ENCODE data around the gene RAD9B. TPM values are rescaled to one million over a fixed set of nuclear protein-coding genes. Genes with fewer than 3 reads are reported as not detected.
"Not testable (repeated sequence)": the region's sequence is repeated elsewhere in the genome, so short reads cannot be mapped to it uniquely, and the experiment has no call there.

RAD9B gene
- 0.22 TPM for polyA plus RNA-seq (2012; ENCODE audit: insufficient read depth, insufficient read length, low read depth)

DNA sequence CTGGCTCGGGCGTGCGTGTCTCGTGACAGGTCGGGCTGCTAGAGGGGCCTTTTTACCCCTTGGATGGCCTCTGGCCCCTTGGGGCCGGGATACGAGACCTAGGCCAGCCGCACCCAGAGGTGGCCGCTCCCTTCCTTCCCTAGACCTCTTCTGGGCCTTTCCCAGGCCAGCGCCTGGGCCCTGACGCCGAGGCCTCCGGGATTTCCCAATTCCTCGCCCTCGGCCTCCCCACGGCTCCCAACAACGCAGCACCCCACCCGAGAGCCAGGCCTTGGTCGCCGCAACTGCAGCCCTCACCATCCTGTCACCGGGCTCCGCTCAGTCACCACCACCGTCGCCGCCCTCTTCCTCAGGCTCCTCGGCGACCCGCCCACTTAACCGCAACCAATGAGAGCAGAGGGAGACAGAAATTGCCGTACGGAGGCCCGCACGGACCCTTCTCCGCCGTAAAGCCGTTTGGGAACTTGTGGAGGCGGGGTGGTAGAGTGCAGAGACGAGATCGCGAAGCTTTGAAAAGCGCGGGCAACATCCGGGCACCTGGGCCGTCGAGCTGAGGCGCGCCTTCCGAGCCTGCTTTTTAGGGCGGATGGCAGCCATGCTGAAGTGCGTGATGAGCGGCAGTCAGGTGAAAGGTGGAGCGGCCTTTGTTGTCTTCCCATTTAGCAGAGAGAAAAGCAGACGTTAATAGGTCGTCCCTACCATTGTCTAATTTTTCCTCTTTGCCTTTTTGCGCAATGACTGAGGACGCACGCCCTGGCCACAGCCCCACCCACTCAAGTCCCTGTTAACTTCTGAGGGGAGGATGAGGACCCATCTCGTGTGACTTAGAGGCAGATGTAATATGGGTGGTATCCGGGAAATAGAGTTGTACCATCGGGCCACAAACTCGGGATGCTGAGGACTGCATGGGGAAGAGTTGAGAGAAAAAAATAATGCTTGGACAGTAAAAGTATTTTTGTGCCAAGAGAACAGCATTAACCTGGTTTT, at the start of gene RAD9B, which contains the start of gene VPS29:
TSS of gene RAD9B (plus strand) at position 580 of the 987 bp plus-strand sequence. CDS start at position 587, 7 bp downstream.
TSS of gene VPS29 (minus strand) at position 360 of the 987 bp plus-strand sequence. CDS start at position 300, 60 bp downstream.
- H3K4me1 ChIP-seq: no peaks in the 10 kb centered on the region; the same call in 1 of the 2 replicates
- no peaks in the 10 kb centered on the region for H3K27me3 ChIP-seq
- TF ChIP-seq, protein P1, sequence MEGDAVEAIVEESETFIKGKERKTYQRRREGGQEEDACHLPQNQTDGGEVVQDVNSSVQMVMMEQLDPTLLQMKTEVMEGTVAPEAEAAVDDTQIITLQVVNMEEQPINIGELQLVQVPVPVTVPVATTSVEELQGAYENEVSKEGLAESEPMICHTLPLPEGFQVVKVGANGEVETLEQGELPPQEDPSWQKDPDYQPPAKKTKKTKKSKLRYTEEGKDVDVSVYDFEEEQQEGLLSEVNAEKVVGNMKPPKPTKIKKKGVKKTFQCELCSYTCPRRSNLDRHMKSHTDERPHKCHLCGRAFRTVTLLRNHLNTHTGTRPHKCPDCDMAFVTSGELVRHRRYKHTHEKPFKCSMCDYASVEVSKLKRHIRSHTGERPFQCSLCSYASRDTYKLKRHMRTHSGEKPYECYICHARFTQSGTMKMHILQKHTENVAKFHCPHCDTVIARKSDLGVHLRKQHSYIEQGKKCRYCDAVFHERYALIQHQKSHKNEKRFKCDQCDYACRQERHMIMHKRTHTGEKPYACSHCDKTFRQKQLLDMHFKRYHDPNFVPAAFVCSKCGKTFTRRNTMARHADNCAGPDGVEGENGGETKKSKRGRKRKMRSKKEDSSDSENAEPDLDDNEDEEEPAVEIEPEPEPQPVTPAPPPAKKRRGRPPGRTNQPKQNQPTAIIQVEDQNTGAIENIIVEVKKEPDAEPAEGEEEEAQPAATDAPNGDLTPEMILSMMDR (IDR thresholded peaks at IDR 0.05; ENCODE audit: low read depth, low read length): no peak
- H3K36me3 ChIP-seq: no peaks in the 10 kb centered on the region
- H3K4me3 ChIP-seq (ENCODE audit: low read depth, low read length): peak within 1 kb of the TSS; percentile 92
- H3K9me3 ChIP-seq: no peaks in the 10 kb centered on the region; the same call in 1 of the 2 replicates
- peak; percentile 98 for DNase-seq

DNA sequence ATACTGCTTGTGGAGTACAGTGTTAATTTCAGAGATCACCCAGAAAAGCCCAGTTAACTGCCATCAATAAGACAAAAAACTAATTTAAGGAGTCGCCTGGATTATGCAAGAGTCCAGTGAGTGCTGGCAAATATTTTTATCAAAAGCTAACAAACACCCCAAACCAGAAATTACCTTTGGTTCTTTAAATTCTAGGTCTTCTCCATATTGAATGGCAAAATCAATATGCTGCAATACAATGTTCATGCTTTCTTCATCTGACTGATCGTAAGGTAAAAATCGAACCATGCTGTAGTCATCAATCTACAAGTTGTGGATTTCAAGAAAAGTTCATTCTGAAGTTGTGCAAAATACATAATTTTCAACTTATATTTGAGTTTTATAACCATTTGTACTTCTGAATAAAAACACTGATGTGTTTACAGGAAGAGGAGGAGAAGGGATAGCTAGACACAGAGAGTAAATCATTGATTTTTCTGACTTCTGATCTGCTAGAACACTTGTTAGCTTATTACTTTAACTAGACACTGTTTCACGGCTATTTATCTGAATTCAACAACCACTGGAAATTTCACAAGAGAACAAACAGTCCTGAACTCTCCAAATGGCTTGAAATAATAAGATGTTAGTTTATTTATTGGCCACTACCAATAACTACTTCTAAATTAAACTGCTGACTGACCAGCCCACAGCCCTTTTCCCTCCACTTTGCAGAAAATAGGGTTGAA, 48.4 kb upstream of the RAD9B start:
- Histone ChIP-seq H3K4me3 (ENCODE audit: low read depth, low read length) (no peak overlapping the region), H3K27me3 (no peaks in the 10 kb centered on the region), H3K9me3 (no peaks in the 10 kb centered on the region), H3K36me3 (peaks cover 33% of the 10 kb centered on the region), H3K4me1 (no peaks in the 10 kb centered on the region)
- DNase-seq: no peak
- TF ChIP-seq, protein P1 (IDR thresholded peaks at IDR 0.05; ENCODE audit: low read depth, low read length): no peak

GRCh38 chr12:110458756-110459155, 43.4 kb upstream of the RAD9B start:
- Histone ChIP-seq H3K36me3 (peaks cover 43% of the 10 kb centered on the region), H3K9me3 (no peaks in the 10 kb centered on the region)
- TF ChIP-seq, protein P1 (IDR thresholded peaks at IDR 0.05; ENCODE audit: low read depth, low read length): no peak

GRCh38 chr12:110461189-110461588, 40.9 kb upstream of the RAD9B start:
- H3K9me3 ChIP-seq; H3K27me3 ChIP-seq; H3K4me3 ChIP-seq (ENCODE audit: low read depth, low read length); DNase-seq; H3K4me1 ChIP-seq: not testable (repeated sequence)
- H3K36me3 ChIP-seq: peaks cover 41% of the 10 kb centered on the region

More at GRCh38 chr12:110458756-110459155, 43.4 kb upstream of the RAD9B start:
- no peak for DNase-seq
- H3K4me1 ChIP-seq: no peaks in the 10 kb centered on the region
- H3K27me3 ChIP-seq: no peaks in the 10 kb centered on the region
- H3K4me3 ChIP-seq (ENCODE audit: low read depth, low read length): no peak overlapping the region

DNA sequence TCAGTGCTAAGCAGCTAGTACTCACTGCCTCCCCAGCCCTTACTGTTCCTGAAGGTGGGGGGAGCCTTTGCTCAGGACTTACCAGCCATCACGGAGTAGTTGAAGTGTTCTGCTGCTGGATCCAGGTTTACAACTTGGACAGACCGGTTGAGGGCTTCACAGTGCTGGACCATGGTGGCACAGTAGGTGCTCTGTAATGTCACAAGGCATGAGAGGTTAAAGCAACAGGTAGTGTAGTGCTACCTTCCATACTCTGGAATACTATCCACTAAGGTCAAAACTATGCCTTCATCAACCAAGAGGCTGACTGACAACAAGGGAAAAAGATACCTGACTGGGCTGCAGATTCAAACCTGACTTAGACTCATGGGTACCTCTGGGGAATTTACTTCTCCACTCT, 37.1 kb upstream of the RAD9B start:
- Histone ChIP-seq H3K9me3 (no peaks in the 10 kb centered on the region), H3K27me3 (no peaks in the 10 kb centered on the region), H3K4me1 (no peaks in the 10 kb centered on the region), H3K36me3 (peaks cover 21% of the 10 kb centered on the region), H3K4me3 (ENCODE audit: low read depth, low read length) (no peak overlapping the region)
- TF ChIP-seq, protein P1 (IDR thresholded peaks at IDR 0.05; ENCODE audit: low read depth, low read length): no peak
- no peak for DNase-seq

- H3K27me3 ChIP-seq; H3K4me3 ChIP-seq (ENCODE audit: low read depth, low read length); H3K9me3 ChIP-seq; H3K4me1 ChIP-seq; DNase-seq: not testable (repeated sequence)
- peaks cover 16% of the 10 kb centered on the region for H3K36me3 ChIP-seq
Measured at GRCh38 chr12:110465765-110466164, 36.4 kb upstream of the RAD9B start.
